ENCODE measurements around the gene AGBL5. TPM values are rescaled to one million over a fixed set of nuclear protein-coding genes. Genes with fewer than 3 reads are reported as not detected.

The AGBL5 gene
- total and polyA plus RNA-seq, 2 of the 13 experiments (the other 11 are each of a cell fraction or from before 2014, with no cell fraction given): 55.9 to 73.3 TPM

DNA sequence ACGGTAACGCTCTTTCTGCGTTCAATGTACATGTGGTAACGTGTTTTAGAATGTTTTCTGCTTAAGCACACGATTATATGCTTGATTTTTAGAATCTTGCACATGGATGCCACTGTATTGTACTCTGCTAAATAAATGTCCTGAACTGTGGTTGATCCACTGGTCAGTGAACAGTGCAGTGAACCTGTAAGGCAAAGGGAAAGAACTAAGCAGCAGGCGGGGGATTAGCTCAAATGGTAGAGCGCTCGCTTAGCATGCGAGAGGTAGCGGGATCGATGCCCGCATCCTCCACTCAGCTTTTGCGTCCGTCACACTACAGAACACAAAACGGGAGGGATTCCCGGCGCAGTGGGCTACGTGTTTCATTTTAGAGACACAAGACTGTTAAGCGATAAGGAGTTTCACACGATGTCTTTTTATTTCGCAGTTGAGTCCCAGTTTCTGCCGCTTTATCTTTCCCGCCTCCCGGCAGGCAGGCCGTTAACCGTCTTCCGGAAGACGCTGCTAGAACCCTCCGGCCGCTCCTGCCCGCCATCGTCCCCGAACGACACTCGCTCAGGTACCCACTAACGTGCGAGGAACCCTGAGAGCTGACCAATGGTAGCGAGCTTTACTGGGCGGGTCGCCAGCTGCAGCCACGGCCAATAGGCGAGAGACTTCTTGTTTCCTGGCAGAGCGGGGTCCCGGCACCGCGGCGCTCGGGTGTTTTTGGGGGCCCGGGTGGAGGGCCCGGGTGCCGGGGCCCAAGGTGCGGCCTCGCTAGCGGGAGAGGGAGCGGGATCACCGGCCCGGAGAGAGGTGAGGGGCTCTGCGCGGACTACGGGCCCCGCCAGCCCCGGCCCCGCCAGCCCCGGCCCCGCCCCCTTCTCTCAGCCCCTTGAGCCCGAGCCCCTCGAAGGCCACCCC is at the start of gene AGBL5 (continued):
- TF ChIP-seq, protein P1, sequence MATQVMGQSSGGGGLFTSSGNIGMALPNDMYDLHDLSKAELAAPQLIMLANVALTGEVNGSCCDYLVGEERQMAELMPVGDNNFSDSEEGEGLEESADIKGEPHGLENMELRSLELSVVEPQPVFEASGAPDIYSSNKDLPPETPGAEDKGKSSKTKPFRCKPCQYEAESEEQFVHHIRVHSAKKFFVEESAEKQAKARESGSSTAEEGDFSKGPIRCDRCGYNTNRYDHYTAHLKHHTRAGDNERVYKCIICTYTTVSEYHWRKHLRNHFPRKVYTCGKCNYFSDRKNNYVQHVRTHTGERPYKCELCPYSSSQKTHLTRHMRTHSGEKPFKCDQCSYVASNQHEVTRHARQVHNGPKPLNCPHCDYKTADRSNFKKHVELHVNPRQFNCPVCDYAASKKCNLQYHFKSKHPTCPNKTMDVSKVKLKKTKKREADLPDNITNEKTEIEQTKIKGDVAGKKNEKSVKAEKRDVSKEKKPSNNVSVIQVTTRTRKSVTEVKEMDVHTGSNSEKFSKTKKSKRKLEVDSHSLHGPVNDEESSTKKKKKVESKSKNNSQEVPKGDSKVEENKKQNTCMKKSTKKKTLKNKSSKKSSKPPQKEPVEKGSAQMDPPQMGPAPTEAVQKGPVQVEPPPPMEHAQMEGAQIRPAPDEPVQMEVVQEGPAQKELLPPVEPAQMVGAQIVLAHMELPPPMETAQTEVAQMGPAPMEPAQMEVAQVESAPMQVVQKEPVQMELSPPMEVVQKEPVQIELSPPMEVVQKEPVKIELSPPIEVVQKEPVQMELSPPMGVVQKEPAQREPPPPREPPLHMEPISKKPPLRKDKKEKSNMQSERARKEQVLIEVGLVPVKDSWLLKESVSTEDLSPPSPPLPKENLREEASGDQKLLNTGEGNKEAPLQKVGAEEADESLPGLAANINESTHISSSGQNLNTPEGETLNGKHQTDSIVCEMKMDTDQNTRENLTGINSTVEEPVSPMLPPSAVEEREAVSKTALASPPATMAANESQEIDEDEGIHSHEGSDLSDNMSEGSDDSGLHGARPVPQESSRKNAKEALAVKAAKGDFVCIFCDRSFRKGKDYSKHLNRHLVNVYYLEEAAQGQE (IDR thresholded peaks at IDR 0.05; ENCODE audit: borderline replicate concordance in 1 of 2, low read depth in 1 of 2, low read length in 2 of 2): no peak
- TF ChIP-seq ZNF816 (CRISPR knock-in tag; IDR thresholded peaks at IDR 0.05; ENCODE audit: borderline replicate concordance) (peak; percentile 84), NBN (conservative IDR thresholded peaks at IDR 0.05) (no peak), ZNF746 (CRISPR knock-in tag; IDR thresholded peaks at IDR 0.05) (peak; percentile 76), SMC3 (IDR thresholded peaks at IDR 0.05; ENCODE audit: low read length) (no peak), HIVEP1 (CRISPR knock-in tag; IDR thresholded peaks at IDR 0.05) (peak; percentile 86), ZNF543 (CRISPR knock-in tag; IDR thresholded peaks at IDR 0.05) (no peak; the same call in none of the 2 replicates), KMT2A (CRISPR knock-in tag; IDR thresholded peaks at IDR 0.05) (peak; percentile 13; the same call in 1 of the 2 replicates), MAFK (conservative IDR thresholded peaks at IDR 0.05 in 1 of 2, IDR thresholded peaks at IDR 0.05 in 1 of 2; ENCODE audit: low read length in 2 of 2) (no peak), MXI1 (IDR thresholded peaks at IDR 0.05; ENCODE audit: borderline replicate concordance, low read depth, low read length) (no peak; the same call in 2 of the 3 replicates), MZF1 (CRISPR knock-in tag; IDR thresholded peaks at IDR 0.05; ENCODE audit: borderline replicate concordance) (no peak), ZNF660 (CRISPR knock-in tag; IDR thresholded peaks at IDR 0.05; ENCODE audit: borderline replicate concordance, low read depth) (0 out of 2 replicates have a peak, but pooled peaks have one; percentile 8), RFX5 (IDR thresholded peaks at IDR 0.05; ENCODE audit: low read depth, low read length) (0 out of 2 replicates have a peak, but pooled peaks have one; percentile 28), KDM5A (IDR thresholded peaks at IDR 0.05; ENCODE audit: borderline replicate concordance, low read length) (peak; percentile 95; the same call in 1 of the 2 replicates), CCDC6 (CRISPR knock-in tag; IDR thresholded peaks at IDR 0.05) (peak; percentile 97), ZZZ3 (CRISPR knock-in tag; IDR thresholded peaks at IDR 0.05; ENCODE audit: borderline replicate concordance) (peak; percentile 85; the same call in 1 of the 2 replicates), TOE1 (CRISPR knock-in tag; IDR thresholded peaks at IDR 0.05) (no peak; the same call in 1 of the 2 replicates), ZNF781 (CRISPR knock-in tag; IDR thresholded peaks at IDR 0.05; ENCODE audit: borderline replicate concordance, not compliant biosample characterization) (peak; percentile 98), TBX2 (CRISPR knock-in tag; IDR thresholded peaks at IDR 0.05; ENCODE audit: borderline replicate concordance) (peak; percentile 90)
- TF ChIP-seq, protein P2, sequence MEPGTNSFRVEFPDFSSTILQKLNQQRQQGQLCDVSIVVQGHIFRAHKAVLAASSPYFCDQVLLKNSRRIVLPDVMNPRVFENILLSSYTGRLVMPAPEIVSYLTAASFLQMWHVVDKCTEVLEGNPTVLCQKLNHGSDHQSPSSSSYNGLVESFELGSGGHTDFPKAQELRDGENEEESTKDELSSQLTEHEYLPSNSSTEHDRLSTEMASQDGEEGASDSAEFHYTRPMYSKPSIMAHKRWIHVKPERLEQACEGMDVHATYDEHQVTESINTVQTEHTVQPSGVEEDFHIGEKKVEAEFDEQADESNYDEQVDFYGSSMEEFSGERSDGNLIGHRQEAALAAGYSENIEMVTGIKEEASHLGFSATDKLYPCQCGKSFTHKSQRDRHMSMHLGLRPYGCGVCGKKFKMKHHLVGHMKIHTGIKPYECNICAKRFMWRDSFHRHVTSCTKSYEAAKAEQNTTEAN (CRISPR knock-in tag; conservative IDR thresholded peaks at IDR 0.05): peak; percentile 94
- TF ChIP-seq, protein P3, sequence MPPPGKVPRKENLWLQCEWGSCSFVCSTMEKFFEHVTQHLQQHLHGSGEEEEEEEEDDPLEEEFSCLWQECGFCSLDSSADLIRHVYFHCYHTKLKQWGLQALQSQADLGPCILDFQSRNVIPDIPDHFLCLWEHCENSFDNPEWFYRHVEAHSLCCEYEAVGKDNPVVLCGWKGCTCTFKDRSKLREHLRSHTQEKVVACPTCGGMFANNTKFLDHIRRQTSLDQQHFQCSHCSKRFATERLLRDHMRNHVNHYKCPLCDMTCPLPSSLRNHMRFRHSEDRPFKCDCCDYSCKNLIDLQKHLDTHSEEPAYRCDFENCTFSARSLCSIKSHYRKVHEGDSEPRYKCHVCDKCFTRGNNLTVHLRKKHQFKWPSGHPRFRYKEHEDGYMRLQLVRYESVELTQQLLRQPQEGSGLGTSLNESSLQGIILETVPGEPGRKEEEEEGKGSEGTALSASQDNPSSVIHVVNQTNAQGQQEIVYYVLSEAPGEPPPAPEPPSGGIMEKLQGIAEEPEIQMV (CRISPR knock-in tag; IDR thresholded peaks at IDR 0.05; ENCODE audit: low read depth): 0 out of 2 replicates have a peak, but pooled peaks have one; percentile 82

Data from HepG2 (cell line).